WTC11 (cell line): ENCODE data around the gene PRND. TPM values are rescaled to one million over a fixed set of nuclear protein-coding genes. Genes with fewer than 3 reads are reported as not detected.

Experiments
- ATAC-seq: fragments of 200-7000 bp; cut with Tn5 transposase; 2 replicates; pipeline ENCODE4 v1.10.0; 2021; ENCODE audit warnings: mild to moderate bottlenecking, moderate library complexity
- CTCF ChIA-PET: fragments of 300-600 bp; sonication (Branson Sonifier 250); formaldehyde crosslinking; loops from one replicate; lab custom pipeline; 2021; ENCODE audit warnings: antibody characterized with exemption; lab: Charles Lee
- POLR2A ChIA-PET: fragments of 350-600 bp; sonication (Branson Sonifier 250); formaldehyde crosslinking; loops from one replicate; lab custom pipeline; 2021; ENCODE audit warnings: antibody characterized with exemption; lab: Charles Lee
- DNase-seq: peaks from one replicate; pipeline ENCODE4 v3.0.0; 2021; ENCODE audit warnings: low spot score
- H3K27ac Mint-ChIP-seq: 2 replicates; pipeline ENCODE4 v1.8.0; 2021; ENCODE audit warnings: mixed read lengths
- H3K27me3 Mint-ChIP-seq: 2 replicates; pipeline ENCODE4 v1.8.0; 2021; ENCODE audit warnings: low read depth, mild to moderate bottlenecking, moderate library complexity, mixed read lengths
- H3K36me3 Mint-ChIP-seq: 2 replicates; pipeline ENCODE4 v1.8.0; 2021; ENCODE audit warnings: mixed read lengths
- H3K4me1 Mint-ChIP-seq: 2 replicates; pipeline ENCODE4 v1.8.0; 2022; ENCODE audit warnings: mixed read lengths
- H3K4me3 Mint-ChIP-seq: 2 replicates; pipeline ENCODE4 v1.8.0; 2021; ENCODE audit warnings: mild to moderate bottlenecking, moderate library complexity, mixed read lengths
- H3K9me3 Mint-ChIP-seq: 2 replicates; pipeline ENCODE4 v1.8.0; 2021; ENCODE audit warnings: mixed read lengths
- ATF1 ChIP-seq: sonication (generic); formaldehyde crosslinking; IDR thresholded peaks from 2 replicates; pipeline ENCODE4 v1.8.1; 2023; ENCODE audit warnings: mild to moderate bottlenecking, moderate library complexity, missing genetic modification reagents
- CREM ChIP-seq: sonication (generic); formaldehyde crosslinking; IDR thresholded peaks from 2 replicates; pipeline ENCODE4 v1.8.1; 2022; ENCODE audit warnings: mild to moderate bottlenecking, missing genetic modification reagents, moderate library complexity
- FOXJ3 ChIP-seq: sonication (generic); formaldehyde crosslinking; IDR thresholded peaks from 2 replicates; pipeline ENCODE4 v1.9.0; 2021; ENCODE audit warnings: missing genetic modification reagents, mild to moderate bottlenecking, borderline replicate concordance
- FOXK1 ChIP-seq: sonication (generic); formaldehyde crosslinking; IDR thresholded peaks from 2 replicates; pipeline ENCODE4 v1.8.0; 2022; ENCODE audit warnings: mild to moderate bottlenecking, moderate library complexity, missing genetic modification reagents
- NFYB ChIP-seq: sonication (generic); formaldehyde crosslinking; conservative IDR thresholded peaks from 2 replicates; pipeline ENCODE4 v1.8.0; 2022; ENCODE audit warnings: low read depth, missing genetic modification reagents
- NR2C2 ChIP-seq: sonication (generic); formaldehyde crosslinking; IDR thresholded peaks from 2 replicates; pipeline ENCODE4 v1.8.0; 2022; ENCODE audit warnings: mild to moderate bottlenecking, missing genetic modification reagents
- NR3C1 ChIP-seq: sonication (generic); formaldehyde crosslinking; conservative IDR thresholded peaks from 2 replicates; pipeline ENCODE4 v1.8.1; 2023; ENCODE audit warnings: low read depth, mild to moderate bottlenecking, missing genetic modification reagents
- SMAD3 ChIP-seq: sonication (generic); formaldehyde crosslinking; IDR thresholded peaks from 2 replicates; pipeline ENCODE4 v1.8.0; 2022; ENCODE audit warnings: missing genetic modification reagents, mild to moderate bottlenecking, borderline replicate concordance
- SMAD4 ChIP-seq: sonication (generic); formaldehyde crosslinking; IDR thresholded peaks from 2 replicates; pipeline ENCODE4 v1.8.0; 2022; ENCODE audit warnings: mild to moderate bottlenecking, missing genetic modification reagents
- TEAD4 ChIP-seq: sonication (generic); formaldehyde crosslinking; IDR thresholded peaks from 2 replicates; pipeline ENCODE4 v1.8.0; 2022; ENCODE audit warnings: mild to moderate bottlenecking, missing genetic modification reagents
- ZNF138 ChIP-seq: sonication (generic); formaldehyde crosslinking; conservative IDR thresholded peaks from 2 replicates; pipeline ENCODE4 v1.8.1; 2022; ENCODE audit warnings: mild to moderate bottlenecking, moderate library complexity, missing genetic modification reagents
- ZNF396 ChIP-seq: fragments of 250-450 bp; sonication (Bioruptor Pico); IDR thresholded peaks from 2 replicates; pipeline ENCODE4 v1.8.0; 2021; ENCODE audit warnings: mild to moderate bottlenecking, moderate library complexity, borderline replicate concordance
- ZNF416 ChIP-seq: fragments of 250-450 bp; sonication (Bioruptor Pico); IDR thresholded peaks from 2 replicates; pipeline ENCODE4 v1.9.0; 2021; ENCODE audit warnings: mild to moderate bottlenecking, inconsistent platforms
- ZNF671 ChIP-seq: fragments of 250-450 bp; sonication (Bioruptor Pico); IDR thresholded peaks from 2 replicates; pipeline ENCODE4 v1.8.0; 2021; ENCODE audit warnings: mild to moderate bottlenecking
- total RNA-seq: library from RNA; stranded (reverse); gene quantifications from 3 replicates; pipeline ENCODE4 v1.2.3, GENCODE V29; 2021
- TF ChIP-seq, protein P1 (sequence below): sonication (generic); formaldehyde crosslinking; IDR thresholded peaks from 2 replicates; pipeline ENCODE4 v1.8.1; 2022; ENCODE audit warnings: mild to moderate bottlenecking, moderate library complexity, missing genetic modification reagents
- TF ChIP-seq, protein P2 (sequence below): sonication (generic); formaldehyde crosslinking; IDR thresholded peaks from 2 replicates; pipeline ENCODE4 v1.8.1; 2023; ENCODE audit warnings: mild to moderate bottlenecking, missing genetic modification reagents, borderline replicate concordance
- TF ChIP-seq, protein P3 (sequence below): fragments of 250-450 bp; sonication (Bioruptor Pico); IDR thresholded peaks from 2 replicates; pipeline ENCODE4 v1.9.0; 2021; ENCODE audit warnings: mild to moderate bottlenecking
- TF ChIP-seq, protein P4 (sequence below): fragments of 250-450 bp; sonication (Bioruptor Pico); IDR thresholded peaks from 2 replicates; pipeline ENCODE4 v1.8.0; 2021; ENCODE audit warnings: mild to moderate bottlenecking
- TF ChIP-seq, protein P5 (sequence below): sonication (generic); formaldehyde crosslinking; IDR thresholded peaks from 2 replicates; pipeline ENCODE4 v1.8.0; 2023; ENCODE audit warnings: missing genetic modification reagents
- TF ChIP-seq, protein P6 (sequence below): sonication (generic); formaldehyde crosslinking; IDR thresholded peaks from 2 replicates; pipeline ENCODE4 v1.8.0; 2022; ENCODE audit warnings: mild to moderate bottlenecking, missing genetic modification reagents
- TF ChIP-seq, protein P7 (sequence below): fragments of 250-450 bp; sonication (Bioruptor Pico); conservative IDR thresholded peaks from 2 replicates; pipeline ENCODE4 v1.9.0; 2021; ENCODE audit warnings: mild to moderate bottlenecking
- TF ChIP-seq, protein P8 (sequence below): fragments of 200-600 bp; IDR thresholded peaks from 2 replicates; pipeline ENCODE4 v1.8.0; 2022; ENCODE audit warnings: antibody characterized with exemption

Gene PRND
- total RNA-seq, 1 experiment from 2014 or later, result 0.04 TPM

DNA sequence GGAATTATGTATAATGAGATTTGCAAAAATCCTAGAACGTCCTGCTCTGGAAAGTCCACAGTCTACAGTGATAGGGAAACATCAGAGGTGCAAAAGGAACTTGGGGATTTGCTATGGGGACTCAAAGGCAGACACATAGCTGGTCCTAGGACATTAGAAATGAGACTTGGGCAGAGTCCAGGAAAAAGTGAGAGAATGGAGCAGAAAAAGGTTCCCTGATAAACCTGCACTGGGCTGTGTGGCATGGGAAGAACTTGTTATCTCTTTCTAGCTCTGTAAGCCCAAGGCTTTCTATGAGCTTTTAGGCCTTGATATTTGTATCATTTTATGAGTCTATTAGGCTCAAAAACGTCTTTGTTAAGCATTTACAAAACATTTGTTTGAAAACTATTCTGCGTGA, 15.2 kb downstream of the PRND start:
- ATAC-seq (no peak), DNase-seq (no peak)
- Mint-ChIP-seq H3K36me3 (no peaks in the 10 kb centered on the region), H3K9me3 (no peaks in the 10 kb centered on the region), H3K4me3 (no peak overlapping the region), H3K27me3 (peaks cover 2% of the 10 kb centered on the region; the same call in 1 of the 2 replicates), H3K27ac (no peak overlapping the region), H3K4me1 (peaks cover 3% of the 10 kb centered on the region; the same call in 1 of the 2 replicates)
- TF ChIP-seq ZNF416 (CRISPR knock-in tag), result no peak
- TF ChIP-seq, protein P1, sequence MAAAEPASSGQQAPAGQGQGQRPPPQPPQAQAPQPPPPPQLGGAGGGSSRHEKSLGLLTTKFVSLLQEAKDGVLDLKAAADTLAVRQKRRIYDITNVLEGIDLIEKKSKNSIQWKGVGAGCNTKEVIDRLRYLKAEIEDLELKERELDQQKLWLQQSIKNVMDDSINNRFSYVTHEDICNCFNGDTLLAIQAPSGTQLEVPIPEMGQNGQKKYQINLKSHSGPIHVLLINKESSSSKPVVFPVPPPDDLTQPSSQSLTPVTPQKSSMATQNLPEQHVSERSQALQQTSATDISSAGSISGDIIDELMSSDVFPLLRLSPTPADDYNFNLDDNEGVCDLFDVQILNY (CRISPR knock-in tag), result no peak
- no peak for TF ChIP-seq ZNF671 (CRISPR knock-in tag)
- TF ChIP-seq SMAD3 (CRISPR knock-in tag), result no peak
- TF ChIP-seq, protein P2, sequence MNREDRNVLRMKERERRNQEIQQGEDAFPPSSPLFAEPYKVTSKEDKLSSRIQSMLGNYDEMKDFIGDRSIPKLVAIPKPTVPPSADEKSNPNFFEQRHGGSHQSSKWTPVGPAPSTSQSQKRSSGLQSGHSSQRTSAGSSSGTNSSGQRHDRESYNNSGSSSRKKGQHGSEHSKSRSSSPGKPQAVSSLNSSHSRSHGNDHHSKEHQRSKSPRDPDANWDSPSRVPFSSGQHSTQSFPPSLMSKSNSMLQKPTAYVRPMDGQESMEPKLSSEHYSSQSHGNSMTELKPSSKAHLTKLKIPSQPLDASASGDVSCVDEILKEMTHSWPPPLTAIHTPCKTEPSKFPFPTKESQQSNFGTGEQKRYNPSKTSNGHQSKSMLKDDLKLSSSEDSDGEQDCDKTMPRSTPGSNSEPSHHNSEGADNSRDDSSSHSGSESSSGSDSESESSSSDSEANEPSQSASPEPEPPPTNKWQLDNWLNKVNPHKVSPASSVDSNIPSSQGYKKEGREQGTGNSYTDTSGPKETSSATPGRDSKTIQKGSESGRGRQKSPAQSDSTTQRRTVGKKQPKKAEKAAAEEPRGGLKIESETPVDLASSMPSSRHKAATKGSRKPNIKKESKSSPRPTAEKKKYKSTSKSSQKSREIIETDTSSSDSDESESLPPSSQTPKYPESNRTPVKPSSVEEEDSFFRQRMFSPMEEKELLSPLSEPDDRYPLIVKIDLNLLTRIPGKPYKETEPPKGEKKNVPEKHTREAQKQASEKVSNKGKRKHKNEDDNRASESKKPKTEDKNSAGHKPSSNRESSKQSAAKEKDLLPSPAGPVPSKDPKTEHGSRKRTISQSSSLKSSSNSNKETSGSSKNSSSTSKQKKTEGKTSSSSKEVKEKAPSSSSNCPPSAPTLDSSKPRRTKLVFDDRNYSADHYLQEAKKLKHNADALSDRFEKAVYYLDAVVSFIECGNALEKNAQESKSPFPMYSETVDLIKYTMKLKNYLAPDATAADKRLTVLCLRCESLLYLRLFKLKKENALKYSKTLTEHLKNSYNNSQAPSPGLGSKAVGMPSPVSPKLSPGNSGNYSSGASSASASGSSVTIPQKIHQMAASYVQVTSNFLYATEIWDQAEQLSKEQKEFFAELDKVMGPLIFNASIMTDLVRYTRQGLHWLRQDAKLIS (CRISPR knock-in tag), result no peak
- TF ChIP-seq ZNF396 (CRISPR knock-in tag), result no peak
- TF ChIP-seq, protein P3, sequence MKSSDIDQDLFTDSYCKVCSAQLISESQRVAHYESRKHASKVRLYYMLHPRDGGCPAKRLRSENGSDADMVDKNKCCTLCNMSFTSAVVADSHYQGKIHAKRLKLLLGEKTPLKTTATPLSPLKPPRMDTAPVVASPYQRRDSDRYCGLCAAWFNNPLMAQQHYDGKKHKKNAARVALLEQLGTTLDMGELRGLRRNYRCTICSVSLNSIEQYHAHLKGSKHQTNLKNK (CRISPR knock-in tag), result no peak
- TF ChIP-seq CREM (CRISPR knock-in tag), result no peak
- no peak for TF ChIP-seq NR2C2 (CRISPR knock-in tag)
- TF ChIP-seq TEAD4 (CRISPR knock-in tag), result no peak
- TF ChIP-seq FOXJ3 (CRISPR knock-in tag), result no peak
- TF ChIP-seq, protein P4, sequence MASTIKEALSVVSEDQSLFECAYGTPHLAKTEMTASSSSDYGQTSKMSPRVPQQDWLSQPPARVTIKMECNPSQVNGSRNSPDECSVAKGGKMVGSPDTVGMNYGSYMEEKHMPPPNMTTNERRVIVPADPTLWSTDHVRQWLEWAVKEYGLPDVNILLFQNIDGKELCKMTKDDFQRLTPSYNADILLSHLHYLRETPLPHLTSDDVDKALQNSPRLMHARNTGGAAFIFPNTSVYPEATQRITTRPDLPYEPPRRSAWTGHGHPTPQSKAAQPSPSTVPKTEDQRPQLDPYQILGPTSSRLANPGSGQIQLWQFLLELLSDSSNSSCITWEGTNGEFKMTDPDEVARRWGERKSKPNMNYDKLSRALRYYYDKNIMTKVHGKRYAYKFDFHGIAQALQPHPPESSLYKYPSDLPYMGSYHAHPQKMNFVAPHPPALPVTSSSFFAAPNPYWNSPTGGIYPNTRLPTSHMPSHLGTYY, result no peak
- TF ChIP-seq ZNF138, result no peak
- no peak for TF ChIP-seq FOXK1 (CRISPR knock-in tag)
- no peak for TF ChIP-seq SMAD4 (CRISPR knock-in tag)
- TF ChIP-seq NFYB (CRISPR knock-in tag), result no peak
- TF ChIP-seq, protein P5, sequence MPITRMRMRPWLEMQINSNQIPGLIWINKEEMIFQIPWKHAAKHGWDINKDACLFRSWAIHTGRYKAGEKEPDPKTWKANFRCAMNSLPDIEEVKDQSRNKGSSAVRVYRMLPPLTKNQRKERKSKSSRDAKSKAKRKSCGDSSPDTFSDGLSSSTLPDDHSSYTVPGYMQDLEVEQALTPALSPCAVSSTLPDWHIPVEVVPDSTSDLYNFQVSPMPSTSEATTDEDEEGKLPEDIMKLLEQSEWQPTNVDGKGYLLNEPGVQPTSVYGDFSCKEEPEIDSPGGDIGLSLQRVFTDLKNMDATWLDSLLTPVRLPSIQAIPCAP, result no peak
- ChIA-PET POLR2A (no interaction called here), CTCF (interaction anchor here (1.2 kb wide), 2 partner anchors 123 kb away, joined by 3 read pairs; no protein-coding TSS in a partner anchor)

DNA sequence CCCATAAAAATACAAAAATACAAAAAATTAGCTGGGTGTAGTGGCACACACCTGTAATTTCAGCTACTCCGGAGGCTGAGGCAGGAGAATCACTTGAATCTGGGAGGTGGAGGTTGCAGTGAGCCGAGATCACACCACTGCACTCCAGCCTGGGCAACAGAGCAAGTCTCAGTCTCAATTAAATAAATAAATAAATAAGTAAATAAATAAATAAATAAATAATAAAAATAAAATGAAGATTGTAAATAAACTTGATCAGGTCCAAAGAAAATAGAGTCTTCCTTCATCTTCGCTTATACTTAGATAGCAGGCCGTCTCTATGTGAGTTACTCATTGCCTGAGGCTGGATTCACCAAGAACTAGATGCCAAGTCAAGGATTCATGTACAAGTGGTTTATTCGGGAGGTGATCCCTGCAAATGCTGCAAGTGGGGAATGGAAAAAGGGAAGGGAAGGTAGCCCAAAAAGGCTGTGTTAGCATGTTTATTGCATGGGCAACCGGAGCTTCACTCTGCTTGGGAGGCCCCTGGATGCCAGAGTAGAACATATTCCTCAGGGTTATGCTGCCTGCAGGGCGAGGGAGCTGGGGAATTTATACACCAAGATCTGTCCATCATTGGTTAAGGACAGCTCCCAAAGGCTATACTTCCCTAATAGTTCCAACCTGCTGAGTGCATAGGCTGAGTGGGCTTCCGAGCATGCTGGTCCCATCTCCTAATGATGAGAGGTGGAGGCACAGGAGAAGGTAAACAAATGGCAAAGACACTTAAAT, 16.3 kb downstream of the PRND start:
- no peak overlapping the region for H3K27ac Mint-ChIP-seq
- no peak for TF ChIP-seq ATF1
- TF ChIP-seq, protein P6, sequence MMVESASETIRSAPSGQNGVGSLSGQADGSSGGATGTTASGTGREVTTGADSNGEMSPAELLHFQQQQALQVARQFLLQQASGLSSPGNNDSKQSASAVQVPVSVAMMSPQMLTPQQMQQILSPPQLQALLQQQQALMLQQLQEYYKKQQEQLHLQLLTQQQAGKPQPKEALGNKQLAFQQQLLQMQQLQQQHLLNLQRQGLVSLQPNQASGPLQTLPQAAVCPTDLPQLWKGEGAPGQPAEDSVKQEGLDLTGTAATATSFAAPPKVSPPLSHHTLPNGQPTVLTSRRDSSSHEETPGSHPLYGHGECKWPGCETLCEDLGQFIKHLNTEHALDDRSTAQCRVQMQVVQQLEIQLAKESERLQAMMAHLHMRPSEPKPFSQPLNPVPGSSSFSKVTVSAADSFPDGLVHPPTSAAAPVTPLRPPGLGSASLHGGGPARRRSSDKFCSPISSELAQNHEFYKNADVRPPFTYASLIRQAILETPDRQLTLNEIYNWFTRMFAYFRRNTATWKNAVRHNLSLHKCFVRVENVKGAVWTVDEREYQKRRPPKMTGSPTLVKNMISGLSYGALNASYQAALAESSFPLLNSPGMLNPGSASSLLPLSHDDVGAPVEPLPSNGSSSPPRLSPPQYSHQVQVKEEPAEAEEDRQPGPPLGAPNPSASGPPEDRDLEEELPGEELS, result no peak
- no peak for TF ChIP-seq NR3C1 (CRISPR knock-in tag)
- TF ChIP-seq, protein P7, sequence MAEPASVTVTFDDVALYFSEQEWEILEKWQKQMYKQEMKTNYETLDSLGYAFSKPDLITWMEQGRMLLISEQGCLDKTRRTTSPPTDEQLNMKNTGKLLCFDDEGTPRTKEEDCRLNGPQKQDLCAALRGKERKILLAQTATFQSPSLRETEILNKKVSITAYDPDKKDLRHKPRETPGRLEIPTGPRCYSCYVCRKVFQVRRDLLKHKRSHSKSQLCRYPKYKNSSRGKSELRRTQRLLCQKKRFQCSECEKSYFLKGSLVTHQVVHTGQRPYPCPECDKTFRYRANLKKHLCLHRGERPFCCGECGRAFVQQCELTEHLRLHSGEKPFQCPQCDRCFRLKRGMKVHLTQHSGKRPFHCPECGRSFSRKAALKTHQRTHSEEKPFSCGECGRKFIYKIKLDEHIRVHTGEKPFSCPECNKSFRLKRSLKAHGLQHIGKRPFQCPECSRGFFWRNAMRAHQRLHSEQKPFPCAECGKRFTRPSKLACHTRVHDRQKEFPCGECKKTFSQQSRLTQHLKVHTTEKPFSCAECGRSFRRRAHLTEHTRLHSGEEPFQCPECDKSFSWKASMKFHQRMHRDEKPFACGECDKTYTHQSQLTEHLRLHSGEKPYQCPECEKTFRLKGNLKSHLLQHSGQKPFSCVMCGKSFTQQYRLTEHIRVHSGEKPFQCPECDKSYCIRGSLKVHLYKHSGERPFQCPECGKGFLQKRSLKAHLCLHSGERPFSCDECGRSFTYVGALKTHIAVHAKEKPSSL (CRISPR knock-in tag), result no peak
- TF ChIP-seq, protein P8, sequence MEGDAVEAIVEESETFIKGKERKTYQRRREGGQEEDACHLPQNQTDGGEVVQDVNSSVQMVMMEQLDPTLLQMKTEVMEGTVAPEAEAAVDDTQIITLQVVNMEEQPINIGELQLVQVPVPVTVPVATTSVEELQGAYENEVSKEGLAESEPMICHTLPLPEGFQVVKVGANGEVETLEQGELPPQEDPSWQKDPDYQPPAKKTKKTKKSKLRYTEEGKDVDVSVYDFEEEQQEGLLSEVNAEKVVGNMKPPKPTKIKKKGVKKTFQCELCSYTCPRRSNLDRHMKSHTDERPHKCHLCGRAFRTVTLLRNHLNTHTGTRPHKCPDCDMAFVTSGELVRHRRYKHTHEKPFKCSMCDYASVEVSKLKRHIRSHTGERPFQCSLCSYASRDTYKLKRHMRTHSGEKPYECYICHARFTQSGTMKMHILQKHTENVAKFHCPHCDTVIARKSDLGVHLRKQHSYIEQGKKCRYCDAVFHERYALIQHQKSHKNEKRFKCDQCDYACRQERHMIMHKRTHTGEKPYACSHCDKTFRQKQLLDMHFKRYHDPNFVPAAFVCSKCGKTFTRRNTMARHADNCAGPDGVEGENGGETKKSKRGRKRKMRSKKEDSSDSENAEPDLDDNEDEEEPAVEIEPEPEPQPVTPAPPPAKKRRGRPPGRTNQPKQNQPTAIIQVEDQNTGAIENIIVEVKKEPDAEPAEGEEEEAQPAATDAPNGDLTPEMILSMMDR, result no peak

More for the DNA sequence above, 16.3 kb downstream of the PRND start:
- H3K4me3 Mint-ChIP-seq, result no peak overlapping the region
- POLR2A ChIA-PET, result no interaction called here
- H3K9me3 Mint-ChIP-seq, result no peaks in the 10 kb centered on the region
- DNase-seq, result no peak
- no peak for ATAC-seq
- no peaks in the 10 kb centered on the region for H3K36me3 Mint-ChIP-seq
- H3K4me1 Mint-ChIP-seq, result peaks cover 3% of the 10 kb centered on the region; the same call in 1 of the 2 replicates
- peaks cover 2% of the 10 kb centered on the region; the same call in 1 of the 2 replicates for H3K27me3 Mint-ChIP-seq
- CTCF ChIA-PET, result interaction anchor here (1.2 kb wide), 1 partner anchor 124 kb away, joined by 3 read pairs; no protein-coding TSS in a partner anchor
